Kidney tubule cell (primary cell): ENCODE results near the gene LCE2C.
"Not testable (repeated sequence)": the region's sequence is repeated elsewhere in the genome, so short reads cannot be mapped to it uniquely, and the experiment has no call there.

Experiments
- DNase-seq: peaks from one replicate; pipeline ENCODE4 v3.0.0-alpha.2; 2018; ENCODE audit warnings: low spot score

Gene LCE2C

GRCh38 chr1:152674983-152675382 lies at the start of gene LCE2C:
LCE2C (plus strand) TSS chr1:152675279; CDS start chr1:152676016, 737 bp downstream.
- not testable (repeated sequence) for DNase-seq

DNA sequence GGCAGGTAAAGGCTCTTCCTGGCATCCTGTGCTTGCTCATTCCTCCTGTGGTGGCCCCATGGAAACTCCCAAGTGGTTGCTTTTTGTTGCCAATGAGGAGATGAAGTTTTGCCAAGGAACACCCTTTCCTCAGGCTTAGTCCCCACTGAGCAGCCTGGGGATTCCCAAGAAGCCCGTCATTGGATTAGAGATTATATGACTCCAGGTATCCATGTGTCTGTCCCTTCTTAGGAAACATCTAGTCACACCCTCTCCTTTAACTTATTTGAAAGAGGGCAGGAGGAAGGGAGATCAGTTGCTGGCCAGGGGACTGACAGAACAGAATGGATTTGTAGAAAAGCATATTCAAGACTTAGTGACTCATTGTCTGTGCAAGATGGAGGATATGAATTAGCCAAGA lies 48.3 kb upstream of the LCE2C start:
- no peak for DNase-seq

DNA sequence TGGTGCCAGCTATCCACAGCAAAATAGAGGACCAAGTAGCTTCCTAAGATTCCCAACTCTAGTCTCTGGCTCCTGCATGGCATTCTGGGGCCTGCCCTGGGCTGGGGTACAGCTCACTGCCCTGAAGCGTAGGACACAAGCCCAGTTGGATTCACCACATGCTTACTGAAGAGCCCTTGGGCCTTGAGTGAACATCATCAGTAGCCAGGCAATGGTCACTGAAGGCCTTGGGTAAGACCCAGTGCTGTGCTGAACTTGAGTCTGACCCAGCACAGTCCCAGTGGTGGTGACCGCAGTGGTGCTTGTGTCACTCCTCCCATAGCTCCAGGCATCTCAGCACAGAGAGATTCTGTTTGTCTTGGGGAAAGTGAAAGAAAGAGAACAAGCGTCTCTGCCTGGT lies 44.5 kb upstream of the LCE2C start:
- no peak for DNase-seq

DNA sequence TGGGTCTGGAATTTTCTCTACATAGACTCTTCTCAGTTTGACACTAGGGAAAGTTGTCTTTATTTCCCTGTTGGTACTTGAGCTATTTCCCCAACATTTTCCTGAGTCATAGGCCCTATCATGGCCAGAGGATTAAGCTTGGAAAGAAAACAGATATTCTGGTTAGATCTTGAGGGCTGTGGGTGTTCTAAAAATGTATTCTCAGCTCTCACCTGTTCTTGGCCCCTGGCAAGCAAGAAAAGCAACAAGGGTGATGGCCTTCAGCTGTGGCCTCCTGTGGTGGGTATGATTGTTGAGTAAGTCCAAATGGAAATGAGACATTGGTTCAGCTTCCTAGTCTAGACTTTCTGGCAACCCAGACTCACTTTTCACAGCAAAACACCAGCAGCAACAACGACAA lies 34.7 kb upstream of the LCE2C start:
- DNase-seq = no peak

GRCh38 chr1:152643945-152644344 lies 31.1 kb upstream of the LCE2C start:
- no peak for DNase-seq

DNA sequence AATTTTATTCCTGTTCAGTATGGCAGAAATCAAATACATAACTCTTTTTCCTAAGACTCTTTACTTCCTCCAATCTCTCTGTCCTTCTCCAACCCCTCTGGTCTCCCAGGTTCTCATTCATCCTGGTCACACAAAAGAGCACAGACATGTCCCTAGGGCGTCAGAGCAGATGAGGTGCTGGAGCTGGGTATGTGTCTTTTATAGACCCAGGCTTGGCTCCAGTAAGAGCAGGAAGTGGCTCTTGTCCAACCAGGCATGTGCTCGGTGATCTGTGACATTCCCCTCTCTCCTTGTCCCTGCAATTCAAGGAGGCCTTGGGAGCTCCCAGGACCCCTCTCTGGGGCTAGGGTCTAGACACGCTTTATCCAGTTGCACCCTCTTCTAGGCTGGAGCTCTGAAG lies 29.9 kb upstream of the LCE2C start:
- DNase-seq = peak; percentile 1

GRCh38 chr1:152646656-152647055 lies 28.4 kb upstream of the LCE2C start:
- DNase-seq = peak; percentile 3

DNA sequence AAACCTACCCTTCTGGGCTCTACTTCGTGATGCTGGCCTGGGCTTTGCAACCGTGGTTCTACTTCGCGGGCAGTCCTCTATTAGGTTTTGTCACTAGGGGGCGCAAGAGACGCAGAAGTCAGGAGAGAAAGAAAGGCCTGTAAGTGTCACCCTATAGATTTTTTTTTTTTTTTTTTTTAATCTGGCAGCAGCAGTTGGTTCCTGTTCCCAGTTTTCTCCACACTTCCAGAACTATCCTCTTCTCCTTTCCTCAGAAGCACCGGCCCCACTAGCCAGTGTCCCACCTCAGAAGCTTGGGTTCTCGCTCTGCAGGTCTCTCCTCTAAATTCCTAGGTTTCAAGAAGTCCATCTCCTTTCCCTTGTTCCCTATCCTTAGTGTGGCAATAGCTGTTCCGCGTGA lies 21.0 kb upstream of the LCE2C start:
- DNase-seq = peak; percentile 54

DNA sequence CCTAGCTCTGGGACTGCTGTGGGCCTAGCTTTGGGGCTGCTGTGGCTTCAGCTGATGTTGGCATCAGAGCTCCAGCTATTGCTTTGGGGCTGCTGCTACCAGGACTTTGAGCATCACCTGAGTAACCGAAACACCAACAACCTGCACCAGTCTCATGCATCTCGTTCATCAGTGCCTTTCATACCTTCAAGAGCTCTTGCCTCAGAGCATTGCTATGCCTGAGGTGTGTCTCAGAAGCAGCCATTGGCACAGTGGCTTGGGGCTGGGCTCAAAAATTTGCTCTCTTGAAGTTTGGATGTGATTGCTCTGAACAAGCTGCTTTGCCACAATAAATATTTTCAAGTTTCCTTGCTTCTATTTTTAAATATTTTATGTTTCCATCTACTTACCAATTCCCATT lies 18.6 kb upstream of the LCE2C start:
- no peak for DNase-seq

DNA sequence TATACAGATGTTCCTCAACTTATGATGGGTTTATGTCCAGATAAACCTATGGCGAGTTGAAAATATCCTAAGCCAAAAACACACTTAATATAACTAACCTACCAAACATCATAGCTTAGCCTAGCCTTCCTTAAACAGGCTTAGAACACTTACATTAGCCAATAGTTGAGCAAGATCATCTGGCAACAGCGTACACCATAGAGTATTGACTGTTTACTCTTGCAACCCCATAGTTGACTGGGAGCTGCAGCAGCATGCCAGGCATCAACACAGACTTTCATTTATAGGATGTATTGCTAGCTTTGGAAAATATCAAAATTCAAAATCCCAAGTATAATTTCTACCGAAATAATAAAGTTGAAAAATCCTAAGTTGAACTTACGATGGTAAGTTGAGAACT lies 17.4 kb upstream of the LCE2C start:
- DNase-seq = no peak

DNA sequence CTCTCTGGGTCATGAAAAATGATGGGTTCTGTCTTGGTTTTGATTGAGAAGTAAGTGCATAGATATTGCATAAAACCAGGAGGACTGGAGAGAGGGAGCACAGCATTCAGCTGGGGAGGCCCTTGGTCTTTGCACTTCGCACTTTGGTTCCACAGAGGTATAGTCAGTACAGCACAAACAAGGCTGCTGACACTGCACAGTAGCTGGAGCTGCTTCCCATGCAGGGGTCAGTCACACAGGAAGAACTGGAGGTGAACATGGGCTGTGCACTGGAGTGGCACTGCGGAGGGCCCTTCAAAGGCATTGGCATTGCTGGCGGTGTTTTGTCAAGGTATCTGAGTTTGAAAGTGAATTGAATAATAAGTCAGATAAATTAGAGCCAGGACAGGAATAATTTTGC lies 16.4 kb upstream of the LCE2C start:
- DNase-seq = no peak

DNA sequence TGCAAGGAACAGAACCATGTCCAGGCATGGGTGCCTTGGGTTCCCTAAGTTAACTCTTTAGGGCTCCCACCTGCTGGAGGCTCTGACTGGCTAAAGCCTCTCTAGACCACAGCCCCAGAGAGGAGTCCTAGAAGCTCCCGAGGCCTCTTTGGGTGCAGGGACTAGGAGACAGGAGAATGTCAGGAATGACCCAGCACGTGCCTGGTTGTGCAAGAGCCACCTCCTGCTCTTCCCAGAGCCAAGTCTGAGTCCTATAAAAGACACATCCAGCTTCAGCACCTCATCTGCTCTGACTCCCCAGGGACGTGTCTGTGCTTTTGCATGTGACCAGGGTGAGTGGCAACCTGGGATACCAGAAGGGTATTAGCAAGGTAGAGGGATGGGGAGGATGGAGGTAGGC lies 12.0 kb upstream of the LCE2C start, which contains the start of gene LCE2D:
LCE2D (plus strand) TSS at position 283 of the 400 bp plus-strand sequence. CDS start 726 bp downstream, outside the sequence.
- DNase-seq = no peak

- DNase-seq = not testable (repeated sequence)
These were observed 8.9 kb upstream of the LCE2C start for GRCh38 chr1:152666171-152666570.

DNA sequence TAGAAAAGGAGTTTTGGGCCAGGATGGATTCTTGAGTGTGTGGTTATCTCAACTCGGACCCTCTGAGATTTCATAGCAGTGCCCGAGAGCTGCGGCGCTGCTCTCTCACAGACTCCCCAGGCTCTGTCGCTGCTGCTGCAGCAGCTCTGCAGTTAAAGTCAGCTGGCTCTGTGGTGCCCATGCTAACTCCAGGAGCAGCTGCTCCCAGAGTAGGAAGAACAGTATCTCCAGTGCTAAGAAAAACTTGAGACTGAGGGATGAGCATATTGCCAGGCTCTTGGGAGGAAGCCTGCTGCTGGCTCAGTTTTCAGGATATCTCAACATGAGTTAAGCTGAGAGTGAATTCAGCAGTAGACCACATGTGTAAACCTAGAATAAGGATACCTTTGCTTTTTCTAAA lies 7.4 kb upstream of the LCE2C start:
- no peak for DNase-seq

- DNase-seq = no peak
These were observed 2.1 kb upstream of the LCE2C start for GRCh38 chr1:152673016-152673415.

- DNase-seq = no peak
These were observed 4.4 kb downstream of the LCE2C start for GRCh38 chr1:152679459-152679858.

DNA sequence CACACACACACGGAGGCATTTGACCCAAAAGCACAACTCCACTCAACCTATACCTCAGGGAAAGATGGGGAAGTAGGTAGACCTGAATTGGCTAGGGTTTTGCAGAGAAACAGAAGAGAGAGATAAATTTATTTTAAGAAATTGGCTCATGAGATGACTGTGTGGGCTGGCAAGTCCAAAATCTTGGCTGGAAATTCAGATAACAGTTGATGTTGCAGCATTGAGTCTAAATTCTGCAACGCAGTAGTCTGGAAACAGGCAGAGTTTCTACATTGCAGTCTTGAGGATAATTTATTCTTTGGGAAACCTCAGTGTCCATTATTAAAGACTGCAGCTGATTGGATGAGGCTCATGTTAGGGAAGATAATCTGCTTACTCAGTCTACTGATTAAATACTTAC lies 6.5 kb downstream of the LCE2C start:
- no peak for DNase-seq

DNA sequence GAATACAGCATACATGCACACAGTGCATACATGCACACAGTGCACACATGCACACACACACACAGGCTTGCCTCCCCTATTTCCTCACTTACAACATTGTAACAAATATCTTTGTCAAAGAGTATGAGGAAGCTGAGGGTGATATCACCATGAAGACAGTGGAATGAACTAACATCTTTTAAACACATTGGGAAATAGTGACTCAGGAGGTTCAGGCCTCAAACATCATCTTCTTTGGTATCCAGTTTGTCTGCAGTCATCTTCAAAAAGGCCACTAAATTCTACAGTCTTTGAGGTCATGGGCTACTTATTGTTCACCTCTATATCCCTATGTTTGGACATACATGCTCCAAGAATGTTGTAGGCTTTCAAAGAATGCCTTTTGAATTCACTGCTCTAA lies 8.8 kb downstream of the LCE2C start:
- no peak for DNase-seq

DNA sequence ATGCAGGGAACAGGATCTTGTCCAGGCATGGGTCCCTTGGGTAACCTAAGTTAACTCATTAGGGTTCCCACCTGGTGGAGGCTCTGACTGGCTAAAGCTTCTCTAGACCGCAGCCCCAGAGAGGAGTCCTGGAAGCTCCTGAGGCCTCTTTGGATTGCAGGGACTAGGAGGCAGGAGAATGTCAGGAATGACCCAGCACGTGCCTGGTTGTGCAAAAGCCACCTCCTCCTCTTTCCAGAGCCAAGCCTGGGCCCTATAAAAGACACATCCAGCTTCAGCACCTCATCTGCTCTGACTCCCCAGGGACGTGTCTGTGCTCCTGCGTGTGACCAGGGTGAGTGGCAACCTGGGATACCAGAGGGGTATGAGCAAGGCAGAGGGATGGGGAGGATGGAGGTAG lies 10.7 kb downstream of the LCE2C start, which contains the start of gene LCE2B:
LCE2B (plus strand) TSS at position 301 of the 400 bp plus-strand sequence. CDS start 721 bp downstream, outside the sequence.
- DNase-seq = not testable (repeated sequence)

DNA sequence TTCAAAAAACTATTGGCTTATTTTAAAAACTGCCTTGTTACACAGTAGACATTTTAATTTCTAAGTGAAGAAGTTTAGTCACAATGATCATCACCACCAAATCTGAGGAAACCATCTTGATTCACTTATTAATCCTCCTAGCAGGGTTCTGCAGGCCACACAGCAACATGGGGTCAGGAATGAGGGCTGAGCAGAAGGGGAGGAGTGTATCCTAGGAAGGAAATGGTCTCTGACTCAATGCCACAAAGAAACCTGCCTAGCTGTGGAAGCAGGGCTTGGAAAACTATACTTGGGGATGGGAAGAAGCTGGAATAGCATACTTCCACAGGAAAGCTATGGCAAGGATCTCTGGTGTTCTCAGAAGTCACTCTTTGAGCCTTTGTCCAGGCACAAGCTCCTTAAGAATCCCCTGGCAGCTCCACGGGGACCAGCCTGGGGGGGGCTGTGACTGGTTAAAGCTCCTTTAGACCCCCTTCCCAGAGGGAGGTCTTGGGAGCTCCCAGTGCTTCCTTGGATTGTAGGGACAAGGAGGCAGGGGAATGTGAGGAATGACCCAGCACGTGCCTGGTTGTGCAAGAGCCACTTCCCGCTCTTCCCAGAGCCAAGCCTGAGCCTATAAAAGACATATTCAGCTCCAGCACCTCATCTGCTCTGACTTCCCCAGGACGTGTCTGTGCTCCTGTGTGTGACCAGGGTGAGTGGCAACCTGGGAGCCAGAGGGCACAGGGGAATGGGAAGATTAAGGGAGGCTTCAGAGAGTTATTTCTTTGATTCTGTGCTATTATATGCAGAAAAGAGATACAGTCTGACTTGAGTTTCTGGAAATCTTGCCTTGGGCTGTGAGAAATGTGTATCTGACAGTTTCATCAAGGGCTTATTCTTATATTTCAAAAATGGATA lies 22.9 kb downstream of the LCE2C start, which contains the start of gene LCE2A:
LCE2A (plus strand) TSS at position 645 of the 900 bp plus-strand sequence. CDS start 557 bp downstream, outside the sequence.
- no peak for DNase-seq

- no peak for DNase-seq
These were observed 24.7 kb downstream of the LCE2C start for GRCh38 chr1:152699746-152700145.

- DNase-seq = no peak
These were observed 32.8 kb downstream of the LCE2C start, which contains the start of gene LCE4A for GRCh38 chr1:152707860-152708259. LCE4A (plus strand) TSS chr1:152708160; CDS start chr1:152709076, 916 bp downstream.

GRCh38 chr1:152718238-152718637 lies 43.2 kb downstream of the LCE2C start:
- DNase-seq = no peak
